ENCODE measurements around the gene GJD4.
A peak's percentile ranks its signal among the peaks of the same experiment; 100 is the strongest.

GJD4 gene

GRCh38 chr10:35611750-35612149, 6.6 kb downstream of the GJD4 start:
- Histone ChIP-seq H3K9me3 (ENCODE audit: severe bottlenecking) (no peaks in the 10 kb centered on the region), H3K36me3 (no peaks in the 10 kb centered on the region), H3K4me3 (ENCODE audit: low read depth, low read length) (no peak overlapping the region), H3K27ac (peak overlapping the region; percentile 25; the same call in 1 of the 2 replicates), H3K27me3 (ENCODE audit: insufficient read depth, low read depth, severe bottlenecking) (no peaks in the 10 kb centered on the region)
- TF ChIP-seq, protein P1, sequence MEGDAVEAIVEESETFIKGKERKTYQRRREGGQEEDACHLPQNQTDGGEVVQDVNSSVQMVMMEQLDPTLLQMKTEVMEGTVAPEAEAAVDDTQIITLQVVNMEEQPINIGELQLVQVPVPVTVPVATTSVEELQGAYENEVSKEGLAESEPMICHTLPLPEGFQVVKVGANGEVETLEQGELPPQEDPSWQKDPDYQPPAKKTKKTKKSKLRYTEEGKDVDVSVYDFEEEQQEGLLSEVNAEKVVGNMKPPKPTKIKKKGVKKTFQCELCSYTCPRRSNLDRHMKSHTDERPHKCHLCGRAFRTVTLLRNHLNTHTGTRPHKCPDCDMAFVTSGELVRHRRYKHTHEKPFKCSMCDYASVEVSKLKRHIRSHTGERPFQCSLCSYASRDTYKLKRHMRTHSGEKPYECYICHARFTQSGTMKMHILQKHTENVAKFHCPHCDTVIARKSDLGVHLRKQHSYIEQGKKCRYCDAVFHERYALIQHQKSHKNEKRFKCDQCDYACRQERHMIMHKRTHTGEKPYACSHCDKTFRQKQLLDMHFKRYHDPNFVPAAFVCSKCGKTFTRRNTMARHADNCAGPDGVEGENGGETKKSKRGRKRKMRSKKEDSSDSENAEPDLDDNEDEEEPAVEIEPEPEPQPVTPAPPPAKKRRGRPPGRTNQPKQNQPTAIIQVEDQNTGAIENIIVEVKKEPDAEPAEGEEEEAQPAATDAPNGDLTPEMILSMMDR (IDR thresholded peaks at IDR 0.05; ENCODE audit: low read depth, low read length) = peak; percentile 52
- peak; percentile 38 for DNase-seq

- Histone ChIP-seq H3K27me3 (ENCODE audit: insufficient read depth, low read depth, severe bottlenecking) (no peaks in the 10 kb centered on the region), H3K9me3 (ENCODE audit: severe bottlenecking) (no peaks in the 10 kb centered on the region), H3K36me3 (no peaks in the 10 kb centered on the region), H3K27ac (peak overlapping the region; percentile 51), H3K4me3 (ENCODE audit: low read depth, low read length) (peak overlapping the region; percentile 5; the same call in 1 of the 2 replicates)
- TF ChIP-seq, protein P1 (IDR thresholded peaks at IDR 0.05; ENCODE audit: low read depth, low read length) = no peak
- DNase-seq = peak; percentile 11
These were observed 7.4 kb downstream of the GJD4 start for GRCh38 chr10:35612385-35613106.

DNA sequence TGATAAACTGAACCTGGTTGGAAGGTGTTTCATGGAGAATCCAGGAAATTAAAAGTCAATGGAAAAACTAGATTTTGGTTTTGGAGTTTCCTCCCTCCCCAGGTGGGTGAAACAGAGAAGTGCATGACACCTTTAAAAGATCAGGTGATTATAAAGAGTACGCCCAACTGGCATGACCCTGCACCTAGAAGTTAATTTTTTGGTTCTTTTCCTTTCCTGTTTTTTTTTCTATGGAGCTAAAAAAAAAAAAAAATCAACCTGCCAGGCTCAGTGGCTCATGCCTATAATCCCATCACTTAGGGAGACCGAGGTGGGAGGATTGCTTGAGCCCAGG, 7.9 kb downstream of the GJD4 start:
- H3K27ac ChIP-seq = peak overlapping the region; percentile 51; the same call in 1 of the 2 replicates
- DNase-seq = no peak
- no peaks in the 10 kb centered on the region for H3K36me3 ChIP-seq
- H3K4me3 ChIP-seq (ENCODE audit: low read depth, low read length) = peak overlapping the region; percentile 14
- TF ChIP-seq, protein P1 (IDR thresholded peaks at IDR 0.05; ENCODE audit: low read depth, low read length) = no peak
- H3K9me3 ChIP-seq (ENCODE audit: severe bottlenecking) = no peaks in the 10 kb centered on the region
- H3K27me3 ChIP-seq (ENCODE audit: insufficient read depth, low read depth, severe bottlenecking) = no peaks in the 10 kb centered on the region

DNA sequence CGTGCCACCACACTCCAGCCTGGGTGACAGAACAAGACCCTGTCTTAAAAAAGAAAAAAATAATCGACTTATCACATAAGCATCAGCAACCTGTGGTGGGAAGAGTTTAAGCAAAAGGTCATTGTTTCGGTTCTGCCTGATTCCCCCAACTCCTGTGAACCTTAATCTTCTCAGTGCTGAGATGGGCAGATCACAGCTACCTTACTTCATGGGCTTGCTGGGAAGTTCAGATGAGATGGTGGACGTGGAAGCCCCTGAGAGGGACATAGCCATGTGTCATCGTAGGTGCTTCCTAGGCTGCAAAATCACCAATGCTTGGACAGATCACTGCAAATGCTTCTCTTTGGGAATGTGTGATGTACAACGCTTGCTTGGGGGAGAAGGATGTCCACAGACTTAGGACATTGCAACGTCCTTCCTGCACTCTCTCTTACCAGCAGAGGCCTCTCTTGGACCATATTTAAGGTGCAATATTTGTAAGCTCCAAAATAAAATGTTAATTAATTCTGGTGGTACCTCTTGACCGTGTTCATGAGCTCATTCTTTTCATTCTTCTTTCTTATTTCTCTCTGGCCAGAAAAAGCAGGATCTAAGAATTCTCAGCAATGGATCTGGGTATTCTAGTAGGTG, 8.6 kb downstream of the GJD4 start:
- Histone ChIP-seq H3K27me3 (ENCODE audit: insufficient read depth, low read depth, severe bottlenecking) (no peaks in the 10 kb centered on the region), H3K9me3 (ENCODE audit: severe bottlenecking) (no peaks in the 10 kb centered on the region), H3K4me3 (ENCODE audit: low read depth, low read length) (peak overlapping the region; percentile 14), H3K36me3 (no peaks in the 10 kb centered on the region), H3K27ac (no peak overlapping the region)
- TF ChIP-seq, protein P1 (IDR thresholded peaks at IDR 0.05; ENCODE audit: low read depth, low read length) = peak; percentile 61
- DNase-seq = peak; percentile 16

DNA sequence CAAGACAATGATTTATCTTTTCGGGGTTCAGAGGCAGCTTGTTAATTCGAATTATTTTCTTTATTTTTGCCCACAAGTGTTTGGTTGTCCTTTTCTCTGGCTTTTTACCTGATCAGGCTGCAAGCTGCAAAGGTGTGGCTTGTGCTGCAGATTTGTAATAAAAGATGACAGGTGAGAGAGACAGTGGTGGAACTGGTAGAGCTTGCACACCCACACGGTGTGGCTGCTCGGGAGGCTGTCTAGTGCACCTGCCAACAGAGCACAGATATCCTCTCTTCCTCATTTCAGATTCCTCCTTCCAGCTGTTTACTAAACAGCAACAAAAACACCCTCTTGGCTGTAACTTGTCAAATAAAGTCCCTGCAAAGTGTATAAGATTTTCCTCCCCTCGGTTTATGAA, 9.2 kb downstream of the GJD4 start:
- TF ChIP-seq, protein P1 (IDR thresholded peaks at IDR 0.05; ENCODE audit: low read depth, low read length) = no peak
- Histone ChIP-seq H3K9me3 (ENCODE audit: severe bottlenecking) (no peaks in the 10 kb centered on the region), H3K27ac (no peak overlapping the region), H3K27me3 (ENCODE audit: insufficient read depth, low read depth, severe bottlenecking) (no peaks in the 10 kb centered on the region), H3K4me3 (ENCODE audit: low read depth, low read length) (no peak overlapping the region), H3K36me3 (no peaks in the 10 kb centered on the region)
- DNase-seq = no peak

Measured in WERI-Rb-1 (cell line).